Mesenchymal stem cell (in vitro differentiated cells and primary cell): Measurements from ENCODE around the gene EAF1.
A peak's percentile ranks its signal among the peaks of the same experiment; 100 is the strongest.

Experiments
- DNase-seq: peaks from one replicate; pipeline ENCODE4 v3.0.0-alpha.2; 2013
- H2AFZ ChIP-seq: one replicate; pipeline ENCODE4 v1.6.1; 2013; ENCODE audit warnings: low read depth, mild to moderate bottlenecking, control low read depth, inconsistent platforms, low read length, moderate library complexity
- H2AK5ac ChIP-seq: 2 replicates; pipeline ENCODE4 v1.6.1; 2013; ENCODE audit warnings: low read length, moderate library complexity, mild to moderate bottlenecking, inconsistent platforms; ENCODE audit not compliant: severe bottlenecking
- H2BK120ac ChIP-seq: one replicate; pipeline ENCODE4 v1.6.1; 2013; ENCODE audit warnings: low read depth, mild to moderate bottlenecking, inconsistent platforms, low read length, moderate library complexity
- H2BK12ac ChIP-seq, 2 experiments: one replicate each; pipeline ENCODE4 v1.6.1; 2013; ENCODE audit warnings: inconsistent platforms in 2 of 2, low read length in 2 of 2, mild to moderate bottlenecking in 2 of 2, moderate library complexity in 2 of 2, control low read depth in 1 of 2
- H2BK15ac ChIP-seq: one replicate; pipeline ENCODE4 v1.6.1; 2013; ENCODE audit warnings: mild to moderate bottlenecking, low read depth, inconsistent platforms; ENCODE audit not compliant: poor library complexity, severe bottlenecking
- H2BK5ac ChIP-seq: 2 replicates; pipeline ENCODE4 v1.6.1; 2013; ENCODE audit warnings: low read depth, mild to moderate bottlenecking, low read length, control low read depth, inconsistent platforms; ENCODE audit not compliant: poor library complexity, severe bottlenecking
- H3K14ac ChIP-seq, 2 experiments: one replicate each; pipeline ENCODE4 v1.6.1; 2013; ENCODE audit warnings: inconsistent platforms in 2 of 2, low read length in 2 of 2, control low read depth in 1 of 2, mild to moderate bottlenecking in 1 of 2, moderate library complexity in 1 of 2
- H3K18ac ChIP-seq, 2 experiments: one replicate each; pipeline ENCODE4 v1.6.1; 2013; ENCODE audit warnings: inconsistent platforms in 2 of 2, low read length in 2 of 2, control low read depth in 1 of 2, low read depth in 1 of 2, mild to moderate bottlenecking in 1 of 2
- H3K23ac ChIP-seq, 2 experiments: one replicate each; pipeline ENCODE4 v1.6.1; 2013; ENCODE audit warnings: inconsistent platforms in 2 of 2, low read length in 2 of 2, mild to moderate bottlenecking in 2 of 2, moderate library complexity in 2 of 2, control low read depth in 1 of 2
- H3K27ac ChIP-seq: 2 replicates; pipeline ENCODE4 v1.5.1; 2013; ENCODE audit warnings: mild to moderate bottlenecking, moderate library complexity, low read length, control low read depth, inconsistent platforms; ENCODE audit not compliant: poor library complexity, severe bottlenecking
- H3K27me3 ChIP-seq, 2 experiments: 2 replicates each; pipeline versions ENCODE4 v1.6.1 to v1.7.0; 2013; ENCODE audit warnings: low read length in 2 of 2, mild to moderate bottlenecking in 2 of 2, moderate library complexity in 2 of 2, control low read depth in 1 of 2, inconsistent platforms in 1 of 2; ENCODE audit not compliant: control insufficient read depth in 1 of 2, insufficient read depth in 1 of 2
- H3K36me3 ChIP-seq, 2 experiments: 2 replicates each; pipeline versions ENCODE4 v1.6.1 to v1.7.0; 2013; ENCODE audit warnings: low read length in 2 of 2, control low read depth in 1 of 2, inconsistent platforms in 1 of 2, low read depth in 1 of 2, mild to moderate bottlenecking in 1 of 2; ENCODE audit not compliant: insufficient read depth in 2 of 2, control insufficient read depth in 1 of 2
- H3K4ac ChIP-seq, 2 experiments: one replicate each; pipeline ENCODE4 v1.6.1; 2013; ENCODE audit warnings: inconsistent platforms in 2 of 2, low read length in 2 of 2, mild to moderate bottlenecking in 2 of 2, moderate library complexity in 2 of 2, control low read depth in 1 of 2, low read depth in 1 of 2
- H3K4me1 ChIP-seq: 2 replicates; pipeline ENCODE4 v1.6.1; 2013; ENCODE audit warnings: low read depth, low read length, control low read depth; ENCODE audit not compliant: control insufficient read depth, insufficient read depth
- H3K4me2 ChIP-seq: 2 replicates; pipeline ENCODE4 v1.6.1; 2013; ENCODE audit warnings: low read length, mild to moderate bottlenecking, inconsistent platforms; ENCODE audit not compliant: poor library complexity, severe bottlenecking
- H3K4me3 ChIP-seq, 2 experiments: 2 replicates each; pipeline versions ENCODE4 v1.5.1 to v1.7.0; 2013; ENCODE audit warnings: low read length in 2 of 2, mild to moderate bottlenecking in 2 of 2, control low read depth in 1 of 2, low read depth in 1 of 2; ENCODE audit not compliant: insufficient read depth in 1 of 2
- H3K79me1 ChIP-seq: replicated peaks from 2 replicates; pipeline ENCODE4 v1.6.1; 2013; ENCODE audit warnings: mild to moderate bottlenecking, control low read depth, low read length, inconsistent platforms; ENCODE audit not compliant: poor library complexity, severe bottlenecking
- H3K9ac ChIP-seq: 2 replicates; pipeline ENCODE4 v1.7.0; 2013; ENCODE audit warnings: mild to moderate bottlenecking, low read length, moderate library complexity
- H3K9me3 ChIP-seq: 2 replicates; pipeline ENCODE4 v1.7.0; 2013; ENCODE audit warnings: mild to moderate bottlenecking, low read length; ENCODE audit not compliant: control insufficient read depth
- H4K8ac ChIP-seq: one replicate; pipeline ENCODE4 v1.6.1; 2013; ENCODE audit warnings: inconsistent platforms, mild to moderate bottlenecking, low read length, moderate library complexity
- H4K91ac ChIP-seq: one replicate; pipeline ENCODE4 v1.6.1; 2013; ENCODE audit warnings: mild to moderate bottlenecking, low read length, inconsistent platforms
- WGBS: methylation state at CpG from one replicate; pipeline ENCODE4 v1.1.7; 2013; ENCODE audit warnings: mixed read lengths; 5-methylcytosine and 5-hydroxymethylcytosine counted together

EAF1 gene

GRCh38 chr3:15433531-15433930 is 6.1 kb downstream of the EAF1 start:
- peaks cover 28 to 80% of the 10 kb centered on the region in 2 experiments for H3K36me3 ChIP-seq
- no peak overlapping the region for H3K4me3 ChIP-seq
- H2BK120ac ChIP-seq, result no peak overlapping the region
- no peak overlapping the region for H4K8ac ChIP-seq
- H3K27ac ChIP-seq, result no peak overlapping the region
- H3K23ac ChIP-seq, result no peak overlapping the region
- H3K4me1 ChIP-seq, result peaks cover 5% of the 10 kb centered on the region
- no peak overlapping the region for H4K91ac ChIP-seq
- H3K27me3 ChIP-seq, result no peaks in the 10 kb centered on the region
- H3K9ac ChIP-seq, result no peak overlapping the region
- DNase-seq, result no peak
- H3K18ac ChIP-seq, result no peak overlapping the region
- H3K4ac ChIP-seq, result no peak overlapping the region
- H2BK5ac ChIP-seq, result no peak overlapping the region
- H3K14ac ChIP-seq, result no peak overlapping the region
- H2BK12ac ChIP-seq, result no peak overlapping the region
- H3K4me2 ChIP-seq, result no peak overlapping the region
- no peak overlapping the region for H2AFZ ChIP-seq
- H2BK15ac ChIP-seq, result no peak overlapping the region
- H2AK5ac ChIP-seq, result no peak overlapping the region
- H3K9me3 ChIP-seq, result no peaks in the 10 kb centered on the region
- H3K79me1 ChIP-seq, result peaks cover 34% of the 10 kb centered on the region
- 98% methylated on average over 1 of the region's 1 CpG for WGBS

GRCh38 chr3:15434756-15435155 is 7.4 kb downstream of the EAF1 start:
- Histone ChIP-seq H4K8ac (no peak overlapping the region), H3K4me2 (no peak overlapping the region), H2AK5ac (no peak overlapping the region), H2BK5ac (no peak overlapping the region), H3K36me3 (peaks cover 31 to 88% of the 10 kb centered on the region in 2 experiments), H3K14ac (no peak overlapping the region), H3K18ac (no peak overlapping the region), H3K79me1 (peaks cover 34% of the 10 kb centered on the region), H2BK12ac (no peak overlapping the region), H4K91ac (no peak overlapping the region), H2AFZ (no peak overlapping the region), H3K4me3 (no peak overlapping the region), H2BK120ac (no peak overlapping the region), H3K9ac (no peak overlapping the region), H3K27ac (no peak overlapping the region), H3K27me3 (no peaks in the 10 kb centered on the region), H3K9me3 (no peaks in the 10 kb centered on the region), H3K4me1 (peaks cover 3% of the 10 kb centered on the region), H2BK15ac (no peak overlapping the region), H3K4ac (no peak overlapping the region), H3K23ac (no peak overlapping the region)
- 97% methylated on average over 4 of the region's 4 CpGs for WGBS
- no peak for DNase-seq

- no peak overlapping the region for H3K4me2 ChIP-seq
- H3K27me3 ChIP-seq, result no peaks in the 10 kb centered on the region
- H2BK15ac ChIP-seq, result no peak overlapping the region
- H3K4me3 ChIP-seq, result no peak overlapping the region
- no peak overlapping the region for H3K27ac ChIP-seq
- H3K18ac ChIP-seq, result no peak overlapping the region
- no peak overlapping the region for H3K9ac ChIP-seq
- H3K36me3 ChIP-seq, result peaks cover 35 to 93% of the 10 kb centered on the region in 2 experiments
- no peak overlapping the region for H2AK5ac ChIP-seq
- H2AFZ ChIP-seq, result no peak overlapping the region
- no peak overlapping the region for H3K4ac ChIP-seq
- H2BK5ac ChIP-seq, result no peak overlapping the region
- no peak for DNase-seq
- H2BK120ac ChIP-seq, result no peak overlapping the region
- no peak overlapping the region for H4K8ac ChIP-seq
- WGBS, result 100% methylated on average over 6 of the region's 6 CpGs
- peaks cover 31% of the 10 kb centered on the region for H3K79me1 ChIP-seq
- H2BK12ac ChIP-seq, result no peak overlapping the region
- H3K23ac ChIP-seq, result no peak overlapping the region
- H3K4me1 ChIP-seq, result peaks cover 1% of the 10 kb centered on the region
- no peak overlapping the region for H4K91ac ChIP-seq
- H3K14ac ChIP-seq, result no peak overlapping the region
- no peaks in the 10 kb centered on the region for H3K9me3 ChIP-seq
These were observed 8.8 kb downstream of the EAF1 start for GRCh38 chr3:15436246-15436645.

DNA sequence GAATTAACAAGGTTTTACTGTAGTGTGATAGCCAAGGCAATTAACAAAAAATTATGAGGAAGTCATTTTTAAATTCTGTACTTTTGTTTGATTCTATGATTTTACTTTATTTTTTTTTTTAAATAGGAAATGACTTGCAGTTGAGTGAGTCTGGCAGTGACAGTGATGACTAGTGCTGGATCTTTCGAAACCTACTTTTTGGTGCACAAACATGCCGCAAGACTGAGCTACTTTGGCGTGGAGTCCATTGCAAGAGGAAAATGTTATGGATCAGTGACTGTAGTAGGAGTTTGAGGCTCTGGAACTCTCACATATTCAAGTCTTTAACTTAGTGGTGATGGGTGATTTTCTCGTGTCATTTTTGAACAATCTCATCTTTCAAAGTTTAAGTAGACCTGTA is 11.6 kb downstream of the EAF1 start:
- Histone ChIP-seq H3K18ac (no peak overlapping the region), H3K14ac (no peak overlapping the region), H4K8ac (no peak overlapping the region), H3K27ac (no peak overlapping the region), H2AK5ac (no peak overlapping the region), H3K4me2 (no peak overlapping the region), H3K4ac (no peak overlapping the region), H2BK15ac (no peak overlapping the region), H2BK5ac (no peak overlapping the region), H3K9ac (peak overlapping the region; percentile 74), H3K36me3 (peaks cover 36 to 93% of the 10 kb centered on the region in 2 experiments), H2AFZ (no peak overlapping the region), H2BK12ac (no peak overlapping the region), H3K4me1 (no peaks in the 10 kb centered on the region), H2BK120ac (no peak overlapping the region), H3K27me3 (no peaks in the 10 kb centered on the region), H4K91ac (no peak overlapping the region), H3K9me3 (no peaks in the 10 kb centered on the region), H3K23ac (no peak overlapping the region), H3K79me1 (peaks cover 24% of the 10 kb centered on the region), H3K4me3 (no peak overlapping the region)
- peak; percentile 16 for DNase-seq
- 95% methylated on average over 3 of the region's 4 CpGs for WGBS
